ENCODE results near the gene KRT73. TPM values are rescaled to one million over a fixed set of nuclear protein-coding genes. Genes with fewer than 3 reads are reported as not detected.

KRT73 gene
- total and polyA plus RNA-seq, 2 experiments from 2014 or later, result not detected

DNA sequence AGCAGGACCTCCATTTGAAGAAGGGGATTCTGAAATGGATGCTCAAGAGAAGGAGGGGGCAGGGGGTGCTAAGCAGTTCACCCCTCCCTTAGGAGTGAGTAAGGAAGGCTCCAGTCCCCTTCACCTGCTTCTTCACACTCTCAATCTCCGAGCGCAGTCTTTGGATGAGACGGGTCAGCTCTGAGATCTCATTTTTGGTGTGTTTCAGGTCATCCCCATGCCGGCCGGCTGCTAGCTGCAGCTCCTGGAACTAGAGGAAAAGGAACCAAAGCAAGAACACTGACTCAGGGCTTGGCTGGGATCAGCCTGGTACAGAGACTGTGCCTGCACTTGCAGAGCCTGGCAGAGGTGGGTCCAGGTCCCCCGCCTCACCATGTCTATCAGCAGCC lies 7.3 kb downstream of the KRT73 start (continued):
- TF ChIP-seq, protein P1, sequence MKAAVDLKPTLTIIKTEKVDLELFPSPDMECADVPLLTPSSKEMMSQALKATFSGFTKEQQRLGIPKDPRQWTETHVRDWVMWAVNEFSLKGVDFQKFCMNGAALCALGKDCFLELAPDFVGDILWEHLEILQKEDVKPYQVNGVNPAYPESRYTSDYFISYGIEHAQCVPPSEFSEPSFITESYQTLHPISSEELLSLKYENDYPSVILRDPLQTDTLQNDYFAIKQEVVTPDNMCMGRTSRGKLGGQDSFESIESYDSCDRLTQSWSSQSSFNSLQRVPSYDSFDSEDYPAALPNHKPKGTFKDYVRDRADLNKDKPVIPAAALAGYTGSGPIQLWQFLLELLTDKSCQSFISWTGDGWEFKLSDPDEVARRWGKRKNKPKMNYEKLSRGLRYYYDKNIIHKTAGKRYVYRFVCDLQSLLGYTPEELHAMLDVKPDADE (IDR thresholded peaks at IDR 0.05), result no peak
- no peak for TF ChIP-seq NANOG (IDR thresholded peaks at IDR 0.05; ENCODE audit: borderline replicate concordance)
- TF ChIP-seq POLR2AphosphoS5 (IDR thresholded peaks at IDR 0.05; ENCODE audit: low read depth), result no peak
- TF ChIP-seq, protein P2, sequence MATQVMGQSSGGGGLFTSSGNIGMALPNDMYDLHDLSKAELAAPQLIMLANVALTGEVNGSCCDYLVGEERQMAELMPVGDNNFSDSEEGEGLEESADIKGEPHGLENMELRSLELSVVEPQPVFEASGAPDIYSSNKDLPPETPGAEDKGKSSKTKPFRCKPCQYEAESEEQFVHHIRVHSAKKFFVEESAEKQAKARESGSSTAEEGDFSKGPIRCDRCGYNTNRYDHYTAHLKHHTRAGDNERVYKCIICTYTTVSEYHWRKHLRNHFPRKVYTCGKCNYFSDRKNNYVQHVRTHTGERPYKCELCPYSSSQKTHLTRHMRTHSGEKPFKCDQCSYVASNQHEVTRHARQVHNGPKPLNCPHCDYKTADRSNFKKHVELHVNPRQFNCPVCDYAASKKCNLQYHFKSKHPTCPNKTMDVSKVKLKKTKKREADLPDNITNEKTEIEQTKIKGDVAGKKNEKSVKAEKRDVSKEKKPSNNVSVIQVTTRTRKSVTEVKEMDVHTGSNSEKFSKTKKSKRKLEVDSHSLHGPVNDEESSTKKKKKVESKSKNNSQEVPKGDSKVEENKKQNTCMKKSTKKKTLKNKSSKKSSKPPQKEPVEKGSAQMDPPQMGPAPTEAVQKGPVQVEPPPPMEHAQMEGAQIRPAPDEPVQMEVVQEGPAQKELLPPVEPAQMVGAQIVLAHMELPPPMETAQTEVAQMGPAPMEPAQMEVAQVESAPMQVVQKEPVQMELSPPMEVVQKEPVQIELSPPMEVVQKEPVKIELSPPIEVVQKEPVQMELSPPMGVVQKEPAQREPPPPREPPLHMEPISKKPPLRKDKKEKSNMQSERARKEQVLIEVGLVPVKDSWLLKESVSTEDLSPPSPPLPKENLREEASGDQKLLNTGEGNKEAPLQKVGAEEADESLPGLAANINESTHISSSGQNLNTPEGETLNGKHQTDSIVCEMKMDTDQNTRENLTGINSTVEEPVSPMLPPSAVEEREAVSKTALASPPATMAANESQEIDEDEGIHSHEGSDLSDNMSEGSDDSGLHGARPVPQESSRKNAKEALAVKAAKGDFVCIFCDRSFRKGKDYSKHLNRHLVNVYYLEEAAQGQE (IDR thresholded peaks at IDR 0.05; ENCODE audit: unreplicated experiment), result no peak
- TF ChIP-seq EZH2phosphoT487 (IDR thresholded peaks at IDR 0.05; ENCODE audit: unreplicated experiment), result no peak
- no peak for TF ChIP-seq EZH2 (IDR thresholded peaks at IDR 0.05; ENCODE audit: low read depth, unreplicated experiment)

DNA sequence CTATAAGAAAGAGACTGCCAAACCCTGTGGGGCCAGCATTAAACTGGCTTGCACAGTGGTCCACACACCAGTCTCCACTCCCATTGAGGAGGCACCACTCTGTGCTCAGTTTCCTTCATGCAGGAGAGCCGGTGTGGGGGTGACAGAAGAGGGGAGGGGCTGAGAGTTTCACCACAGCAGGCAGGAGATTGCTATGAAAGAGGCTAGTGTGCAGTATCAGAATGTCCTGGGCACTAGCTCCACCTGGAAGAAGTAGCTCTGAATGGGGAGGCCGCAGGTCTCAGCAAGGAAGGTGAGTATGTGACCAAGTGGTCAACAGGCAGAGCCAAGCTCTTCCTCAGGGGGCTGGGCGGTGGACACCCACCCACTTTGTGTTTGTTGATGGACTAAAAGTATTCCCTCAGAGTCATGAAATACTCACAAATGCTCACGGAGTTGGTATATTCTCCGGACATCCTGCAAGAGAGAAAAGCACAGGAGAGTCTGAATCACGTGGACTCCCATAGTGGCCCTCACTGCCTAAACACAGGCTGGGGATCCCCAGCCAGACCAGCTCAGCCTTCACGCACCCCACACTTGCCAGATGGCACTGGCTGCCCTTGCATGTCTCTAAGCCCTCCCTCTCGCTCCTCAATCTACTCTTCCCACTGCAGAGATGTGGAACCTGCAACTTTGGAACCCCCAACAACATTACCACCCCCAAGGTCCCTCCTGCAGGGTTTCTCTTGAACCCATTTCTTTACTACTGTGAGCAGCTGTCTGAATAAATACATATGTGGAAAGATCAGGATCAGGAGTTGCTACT lies 9.3 kb downstream of the KRT73 start:
- H3K9me2 ChIP-seq (ENCODE audit: insufficient read depth), result 0 out of 2 replicates have a peak, but pooled peaks cover 5% of the 10 kb centered on the region
- Mint-ChIP-seq H3K4me3 (no peak overlapping the region), H3K9me3 (no peaks in the 10 kb centered on the region), H3K4me1 (no peaks in the 10 kb centered on the region), H3K27me3 (ENCODE audit: insufficient read depth, low read depth, poor library complexity) (peaks cover 2% of the 10 kb centered on the region), H3K27ac (no peak overlapping the region), H3K36me3 (ENCODE audit: low read depth) (no peaks in the 10 kb centered on the region)
- H3K79me2 ChIP-seq (replicated peaks; ENCODE audit: insufficient read depth), result no peaks in the 10 kb centered on the region
- no peak overlapping the region for H2AFZ ChIP-seq
- no peak overlapping the region for H3K4me3 ChIP-seq
- no peak overlapping the region for H3K27ac ChIP-seq (ENCODE audit: low read depth)
- ATAC-seq, result no peak
- H3K27me3 ChIP-seq (ENCODE audit: insufficient read depth), result no peaks in the 10 kb centered on the region
- no peaks in the 10 kb centered on the region for H3K4me1 ChIP-seq (ENCODE audit: insufficient read depth)
- H4K20me1 ChIP-seq (replicated peaks; ENCODE audit: insufficient read depth), result no peaks in the 10 kb centered on the region
- no peaks in the 10 kb centered on the region for H3K36me3 ChIP-seq (ENCODE audit: insufficient read depth)
- DNase-seq (ENCODE audit: low spot score), result no peak
- H3F3A ChIP-seq (replicated peaks; ENCODE audit: low read depth), result no peaks in the 10 kb centered on the region
- no peak overlapping the region for H3K4me2 ChIP-seq
- TF ChIP-seq JUNB (IDR thresholded peaks at IDR 0.05; ENCODE audit: unreplicated experiment) (no peak), EZH2 (IDR thresholded peaks at IDR 0.05; ENCODE audit: low read depth, unreplicated experiment) (no peak), ZNF331 (CRISPR knock-in tag; IDR thresholded peaks at IDR 0.05; ENCODE audit: low read depth) (no peak), CREB1 (CRISPR knock-in tag; IDR thresholded peaks at IDR 0.05; ENCODE audit: low read depth) (no peak)
- TF ChIP-seq, protein P3, sequence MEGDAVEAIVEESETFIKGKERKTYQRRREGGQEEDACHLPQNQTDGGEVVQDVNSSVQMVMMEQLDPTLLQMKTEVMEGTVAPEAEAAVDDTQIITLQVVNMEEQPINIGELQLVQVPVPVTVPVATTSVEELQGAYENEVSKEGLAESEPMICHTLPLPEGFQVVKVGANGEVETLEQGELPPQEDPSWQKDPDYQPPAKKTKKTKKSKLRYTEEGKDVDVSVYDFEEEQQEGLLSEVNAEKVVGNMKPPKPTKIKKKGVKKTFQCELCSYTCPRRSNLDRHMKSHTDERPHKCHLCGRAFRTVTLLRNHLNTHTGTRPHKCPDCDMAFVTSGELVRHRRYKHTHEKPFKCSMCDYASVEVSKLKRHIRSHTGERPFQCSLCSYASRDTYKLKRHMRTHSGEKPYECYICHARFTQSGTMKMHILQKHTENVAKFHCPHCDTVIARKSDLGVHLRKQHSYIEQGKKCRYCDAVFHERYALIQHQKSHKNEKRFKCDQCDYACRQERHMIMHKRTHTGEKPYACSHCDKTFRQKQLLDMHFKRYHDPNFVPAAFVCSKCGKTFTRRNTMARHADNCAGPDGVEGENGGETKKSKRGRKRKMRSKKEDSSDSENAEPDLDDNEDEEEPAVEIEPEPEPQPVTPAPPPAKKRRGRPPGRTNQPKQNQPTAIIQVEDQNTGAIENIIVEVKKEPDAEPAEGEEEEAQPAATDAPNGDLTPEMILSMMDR (conservative IDR thresholded peaks at IDR 0.05; ENCODE audit: low read depth in 2 of 2), result no peak
- TF ChIP-seq, protein P1 (IDR thresholded peaks at IDR 0.05), result no peak
- TF ChIP-seq, protein P2 (IDR thresholded peaks at IDR 0.05; ENCODE audit: unreplicated experiment), result no peak

Measured in GM23338 (cell line).